ENCODE data around the gene PLXNA2.

DNA sequence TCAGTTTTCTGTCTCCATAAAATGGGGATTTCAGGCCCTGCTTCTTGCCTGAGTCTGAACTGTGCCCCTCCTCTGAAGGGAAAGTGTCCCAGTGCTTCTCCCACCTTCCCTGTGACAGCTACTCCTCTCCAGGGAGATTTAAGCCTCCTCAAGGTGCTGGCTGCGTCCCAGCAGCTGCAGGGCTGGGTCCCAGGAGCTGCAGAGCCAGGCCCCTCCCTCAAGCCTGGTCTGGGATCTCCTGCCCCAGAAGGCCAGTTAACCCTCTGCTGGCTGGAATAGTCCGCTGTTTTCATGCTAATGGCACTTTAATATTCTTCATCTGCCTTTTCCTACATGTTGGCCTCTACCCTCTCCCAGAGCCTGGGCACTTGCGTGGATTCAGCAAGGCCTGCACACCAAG, 99.0 kb downstream of the PLXNA2 start:
- TF ChIP-seq, protein P1, sequence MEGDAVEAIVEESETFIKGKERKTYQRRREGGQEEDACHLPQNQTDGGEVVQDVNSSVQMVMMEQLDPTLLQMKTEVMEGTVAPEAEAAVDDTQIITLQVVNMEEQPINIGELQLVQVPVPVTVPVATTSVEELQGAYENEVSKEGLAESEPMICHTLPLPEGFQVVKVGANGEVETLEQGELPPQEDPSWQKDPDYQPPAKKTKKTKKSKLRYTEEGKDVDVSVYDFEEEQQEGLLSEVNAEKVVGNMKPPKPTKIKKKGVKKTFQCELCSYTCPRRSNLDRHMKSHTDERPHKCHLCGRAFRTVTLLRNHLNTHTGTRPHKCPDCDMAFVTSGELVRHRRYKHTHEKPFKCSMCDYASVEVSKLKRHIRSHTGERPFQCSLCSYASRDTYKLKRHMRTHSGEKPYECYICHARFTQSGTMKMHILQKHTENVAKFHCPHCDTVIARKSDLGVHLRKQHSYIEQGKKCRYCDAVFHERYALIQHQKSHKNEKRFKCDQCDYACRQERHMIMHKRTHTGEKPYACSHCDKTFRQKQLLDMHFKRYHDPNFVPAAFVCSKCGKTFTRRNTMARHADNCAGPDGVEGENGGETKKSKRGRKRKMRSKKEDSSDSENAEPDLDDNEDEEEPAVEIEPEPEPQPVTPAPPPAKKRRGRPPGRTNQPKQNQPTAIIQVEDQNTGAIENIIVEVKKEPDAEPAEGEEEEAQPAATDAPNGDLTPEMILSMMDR (IDR thresholded peaks at IDR 0.05; ENCODE audit: low read depth, low read length), result no peak
- TF ChIP-seq EZH2phosphoT487 (IDR thresholded peaks at IDR 0.05; ENCODE audit: low read depth), result no peak
